Naive thymus-derived CD4-positive, alpha-beta T cell (primary cell): ENCODE measurements around the gene AADACL4. TPM values are rescaled to one million over a fixed set of nuclear protein-coding genes. Genes with fewer than 3 reads are reported as not detected.

ENCODE experiments used
- ATAC-seq: fragments of 150-1000 bp; cut with Tn5 transposase; 2 replicates; pipeline ENCODE4 v1.10.0; 2021; ENCODE audit warnings: mild to moderate bottlenecking, moderate library complexity
- CTCF ChIA-PET: fragments of 350-600 bp; sonication (Branson Sonifier 250); formaldehyde crosslinking; loops from one replicate; lab custom pipeline; 2021; ENCODE audit warnings: antibody characterized with exemption; lab: Charles Lee
- POLR2A ChIA-PET: fragments of 350-600 bp; sonication (Branson Sonifier 250); formaldehyde crosslinking; loops from one replicate; lab custom pipeline; 2021; ENCODE audit warnings: antibody characterized with exemption, inconsistent platforms; lab: Charles Lee
- DNase-seq, 9 donors: peaks; one replicate each; pipeline versions ENCODE4 v3.0.0 to v3.0.0-alpha.2; 2020 to 2022; ENCODE audit warnings: mixed read lengths in 1 of 9
- H3K27ac ChIP-seq: one replicate; pipeline ENCODE4 v1.7.0; 2013; ENCODE audit warnings: mild to moderate bottlenecking, low read depth, low read length, moderate library complexity
- H3K27me3 ChIP-seq, 2 donors: one replicate each; pipeline ENCODE4 v1.7.0; 2013; ENCODE audit warnings: low read length in 2 of 2, mild to moderate bottlenecking in 2 of 2, moderate library complexity in 2 of 2; ENCODE audit not compliant: control insufficient read depth in 2 of 2, insufficient read depth in 2 of 2
- H3K36me3 ChIP-seq, 3 experiments: 1 replicate in 2 of 3; 2 replicates in 1 of 3; pipeline ENCODE4 v1.7.0; 2013; ENCODE audit warnings: low read length in 3 of 3, mild to moderate bottlenecking in 3 of 3, moderate library complexity in 1 of 3; ENCODE audit not compliant: insufficient read depth in 3 of 3, control insufficient read depth in 2 of 3
- H3K4me1 ChIP-seq, 2 donors: one replicate each; pipeline ENCODE4 v1.7.0; 2013; ENCODE audit warnings: low read length in 2 of 2, mild to moderate bottlenecking in 2 of 2, moderate library complexity in 1 of 2; ENCODE audit not compliant: control insufficient read depth in 2 of 2, insufficient read depth in 2 of 2
- H3K4me3 ChIP-seq: 2 replicates; pipeline ENCODE4 v1.7.0; 2013; ENCODE audit warnings: mild to moderate bottlenecking, low read length
- H3K9me3 ChIP-seq, 3 experiments: 1 replicate in 2 of 3; 2 replicates in 1 of 3; pipeline ENCODE4 v1.7.0; 2013; ENCODE audit warnings: low read length in 3 of 3; ENCODE audit not compliant: control insufficient read depth in 2 of 3
- H3K27ac Mint-ChIP-seq, 9 donors: one replicate each; pipeline ENCODE4 v1.8.0; 2020 to 2022; ENCODE audit warnings: mixed read lengths in 9 of 9, mild to moderate bottlenecking in 8 of 9, moderate library complexity in 5 of 9, inconsistent platforms in 2 of 9
- H3K27me3 Mint-ChIP-seq, 5 donors: one replicate each; pipeline ENCODE4 v1.8.0; 2021 to 2022; ENCODE audit warnings: mixed read lengths in 5 of 5, mild to moderate bottlenecking in 1 of 5
- H3K36me3 Mint-ChIP-seq, 5 donors: one replicate each; pipeline ENCODE4 v1.8.0; 2020 to 2022; ENCODE audit warnings: mixed read lengths in 5 of 5, mild to moderate bottlenecking in 3 of 5, inconsistent platforms in 1 of 5
- H3K4me1 Mint-ChIP-seq, 7 donors: one replicate each; pipeline ENCODE4 v1.8.0; 2020 to 2022; ENCODE audit warnings: mixed read lengths in 7 of 7, mild to moderate bottlenecking in 3 of 7, inconsistent platforms in 1 of 7
- H3K4me3 Mint-ChIP-seq, 10 donors: one replicate each; pipeline ENCODE4 v1.8.0; 2020 to 2022; ENCODE audit warnings: mild to moderate bottlenecking in 10 of 10, mixed read lengths in 10 of 10, moderate library complexity in 6 of 10, inconsistent platforms in 2 of 10
- H3K9me3 Mint-ChIP-seq, 11 donors: one replicate each; pipeline ENCODE4 v1.8.0; 2020 to 2022; ENCODE audit warnings: mixed read lengths in 11 of 11, mild to moderate bottlenecking in 4 of 11, inconsistent platforms in 1 of 11, moderate library complexity in 1 of 11
- intact Hi-C, 2 donors: fragments of 100-400 bp; cut with micrococcal nuclease; formaldehyde crosslinking; loops; one replicate each; pipeline ENCODE4 v1.15.1; 2023
- polyA plus RNA-seq, 2 donors: library from polyadenylated mRNA; unstranded; fragments of 300-500 nt; fragmentation: Illumina TruSeq; gene quantifications; one replicate each; pipeline ENCODE4 v1.2.3, GENCODE V29; 2021
- total RNA-seq, 6 experiments: library from RNA in 5 of 6; stranded (reverse) in 5 of 6; gene quantifications; 1 replicate in 5 of 6; 2 replicates in 1 of 6; pipeline ENCODE4 v1.2.3 and lab custom pipeline; 2021 to 2026

Gene AADACL4
- total and polyA plus RNA-seq, 7 experiments from 2014 or later, result not detected

- DNase-seq, result no peak
- intact Hi-C loops, result no loop called here
- CTCF ChIA-PET, result no interaction called here
Measured at GRCh38 chr1:12625276-12625675, 18.6 kb upstream of the AADACL4 start.

DNA sequence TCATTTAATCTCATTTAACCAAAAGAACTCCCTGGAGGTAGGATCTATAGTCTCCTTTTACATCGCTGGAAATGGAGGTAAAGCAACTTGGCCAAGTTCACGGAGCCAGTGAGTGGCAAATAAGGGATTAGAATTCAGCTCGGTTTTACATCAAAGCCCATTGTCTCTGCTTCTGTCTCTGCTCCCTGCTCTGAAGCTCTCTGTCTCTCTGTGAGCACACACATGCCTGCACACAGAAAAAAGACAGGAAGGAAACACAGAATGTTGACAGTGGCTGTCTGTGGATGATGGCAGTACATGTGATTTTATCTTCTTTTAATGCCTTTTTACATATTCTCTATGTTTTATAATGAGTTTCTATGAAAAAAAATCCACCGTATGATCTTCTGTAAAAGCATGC lies 17.0 kb upstream of the AADACL4 start:
- Histone ChIP-seq H3K27ac (no peak overlapping the region), H3K27me3 (no peaks in the 10 kb centered on the region), H3K36me3 (no peaks in the 10 kb centered on the region), H3K9me3 (no peaks in the 10 kb centered on the region), H3K4me3 (no peak overlapping the region), H3K4me1 (peaks cover 0 to 10% of the 10 kb centered on the region in 2 donors)
- Mint-ChIP-seq H3K27ac (peak overlapping the region in 4 of 9 donors; percentile 25 to 72 (median 32)), H3K36me3 (no peaks in the 10 kb centered on the region), H3K27me3 (peaks cover 0 to 18% (median 0%) of the 10 kb centered on the region in 5 donors), H3K4me3 (peak overlapping the region in 4 of 10 donors; percentile 7 to 49 (median 38)), H3K9me3 (no peaks in the 10 kb centered on the region), H3K4me1 (peaks cover 6 to 17% (median 14%) of the 10 kb centered on the region in 7 donors)
- no peak for DNase-seq
- ChIA-PET CTCF (interaction anchor here (0.7 kb wide), 1 partner anchor 28 kb away, joined by 4 read pairs; no protein-coding TSS in a partner anchor), POLR2A (interaction anchor here (0.9 kb wide), 2 partner anchors 113 to 216 kb away, joined by 4 to 6 read pairs; no protein-coding TSS in a partner anchor)
- intact Hi-C loops, result no loop called here
- no peak for ATAC-seq

More at GRCh38 chr1:12625276-12625675, 18.6 kb upstream of the AADACL4 start:
- Mint-ChIP-seq H3K36me3 (no peaks in the 10 kb centered on the region), H3K4me1 (peaks cover 9 to 27% (median 21%) of the 10 kb centered on the region in 7 donors), H3K27ac (peak overlapping the region in 1 of 9 donors; percentile 7), H3K27me3 (peaks cover 0 to 18% (median 0%) of the 10 kb centered on the region in 5 donors), H3K4me3 (no peak overlapping the region), H3K9me3 (no peaks in the 10 kb centered on the region)
- Histone ChIP-seq H3K27me3 (no peaks in the 10 kb centered on the region), H3K27ac (no peak overlapping the region), H3K4me3 (no peak overlapping the region), H3K9me3 (no peaks in the 10 kb centered on the region), H3K36me3 (no peaks in the 10 kb centered on the region), H3K4me1 (peaks cover 10 to 15% of the 10 kb centered on the region in 2 donors)
- POLR2A ChIA-PET, result no interaction called here
- no peak for ATAC-seq

- intact Hi-C loops, result no loop called here
- no peaks in the 10 kb centered on the region for H3K9me3 Mint-ChIP-seq
- Histone ChIP-seq H3K9me3 (no peaks in the 10 kb centered on the region), H3K27ac (no peak overlapping the region), H3K36me3 (no peaks in the 10 kb centered on the region), H3K4me3 (no peak overlapping the region), H3K27me3 (no peaks in the 10 kb centered on the region), H3K4me1 (peaks cover 0 to 10% of the 10 kb centered on the region in 2 donors)
- peaks cover 0 to 17% (median 0%) of the 10 kb centered on the region in 5 donors for H3K27me3 Mint-ChIP-seq
- DNase-seq (no peak), ATAC-seq (no peak)
- peak overlapping the region in 3 of 10 donors; percentile 7 to 43 (median 33) for H3K4me3 Mint-ChIP-seq
- H3K4me1 Mint-ChIP-seq, result peaks cover 5 to 17% (median 16%) of the 10 kb centered on the region in 7 donors
- H3K36me3 Mint-ChIP-seq, result no peaks in the 10 kb centered on the region
- POLR2A ChIA-PET, result interaction anchor here (0.9 kb wide), 2 partner anchors 113 to 217 kb away, joined by 4 to 6 read pairs; no protein-coding TSS in a partner anchor
- H3K27ac Mint-ChIP-seq, result peak overlapping the region in 4 of 9 donors; percentile 15 to 72 (median 32)
- CTCF ChIA-PET, result no interaction called here
Measured at GRCh38 chr1:12627296-12627695, 16.6 kb upstream of the AADACL4 start.

DNA sequence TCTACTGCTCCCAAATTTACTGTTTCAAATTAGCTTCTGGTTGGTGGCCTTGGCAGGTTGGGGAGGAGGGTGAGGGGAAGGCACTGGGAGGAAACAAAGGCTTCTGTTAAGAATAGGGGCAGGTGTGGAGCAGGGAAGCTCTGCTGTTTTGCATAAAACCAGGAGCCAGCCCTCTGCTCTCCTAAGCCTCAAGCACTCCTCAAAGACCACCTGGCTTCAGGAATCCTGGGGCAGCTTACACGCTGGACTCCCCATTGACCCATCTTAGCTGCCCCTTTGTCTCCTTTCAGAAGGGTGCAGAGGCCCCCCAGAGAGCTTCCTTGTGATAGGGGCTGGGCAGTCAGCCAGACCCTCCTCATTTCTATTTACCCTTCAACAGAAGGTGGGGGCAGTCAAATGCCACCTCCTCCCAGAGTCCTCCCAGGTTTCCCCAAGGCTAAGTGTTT lies 14.4 kb upstream of the AADACL4 start:
- no peak overlapping the region for H3K4me3 ChIP-seq
- Mint-ChIP-seq H3K9me3 (no peaks in the 10 kb centered on the region), H3K4me3 (no peak overlapping the region), H3K27me3 (peaks cover 0 to 15% (median 0%) of the 10 kb centered on the region in 5 donors), H3K4me1 (peaks cover 12 to 27% (median 22%) of the 10 kb centered on the region in 7 donors), H3K27ac (no peak overlapping the region), H3K36me3 (no peaks in the 10 kb centered on the region)
- DNase-seq, result no peak
- ATAC-seq, result no peak
- intact Hi-C loops, result no loop called here
- H3K27me3 ChIP-seq, result no peaks in the 10 kb centered on the region
- POLR2A ChIA-PET, result no interaction called here
- no peaks in the 10 kb centered on the region for H3K9me3 ChIP-seq
- CTCF ChIA-PET, result interaction anchor here (0.6 to 0.8 kb wide), 2 partner anchors 9 to 357 kb away, joined by 3 to 5 read pairs; no protein-coding TSS in a partner anchor
- H3K4me1 ChIP-seq, result peaks cover 0 to 10% of the 10 kb centered on the region in 2 donors
- H3K27ac ChIP-seq, result no peak overlapping the region
- H3K36me3 ChIP-seq, result no peaks in the 10 kb centered on the region

GRCh38 chr1:12629985-12630760 lies 13.7 kb upstream of the AADACL4 start:
- H3K27me3 Mint-ChIP-seq, result peaks cover 0 to 13% (median 0%) of the 10 kb centered on the region in 5 donors
- peaks cover 12 to 27% (median 25%) of the 10 kb centered on the region in 7 donors for H3K4me1 Mint-ChIP-seq
- DNase-seq (no peak), ATAC-seq (no peak)
- no peaks in the 10 kb centered on the region for H3K27me3 ChIP-seq
- H3K27ac Mint-ChIP-seq, result no peak overlapping the region
- ChIA-PET POLR2A (no interaction called here), CTCF (interaction anchor here (0.6 to 0.8 kb wide), 3 partner anchors 9 to 358 kb away, joined by 3 to 5 read pairs (median 3); no protein-coding TSS in a partner anchor)
- no peak overlapping the region for H3K27ac ChIP-seq
- H3K36me3 Mint-ChIP-seq, result no peaks in the 10 kb centered on the region
- no peak overlapping the region for H3K4me3 ChIP-seq
- H3K9me3 ChIP-seq, result no peaks in the 10 kb centered on the region
- peaks cover 0 to 10% of the 10 kb centered on the region in 2 donors for H3K4me1 ChIP-seq
- H3K9me3 Mint-ChIP-seq, result no peaks in the 10 kb centered on the region
- no peaks in the 10 kb centered on the region for H3K36me3 ChIP-seq
- H3K4me3 Mint-ChIP-seq, result no peak overlapping the region
- intact Hi-C loops, result no loop called here

- H3K4me3 ChIP-seq, result no peak overlapping the region
- ChIA-PET CTCF (interaction anchor here (0.6 to 0.8 kb wide), 2 partner anchors 28 to 308 kb away, joined by 3 read pairs; no protein-coding TSS in a partner anchor), POLR2A (interaction anchor here (0.6 kb wide), 1 partner anchor 9 kb away, joined by 3 read pairs; no protein-coding TSS in a partner anchor)
- DNase-seq (no peak), ATAC-seq (no peak)
- no peaks in the 10 kb centered on the region for H3K27me3 ChIP-seq
- H3K36me3 ChIP-seq, result no peaks in the 10 kb centered on the region
- H3K4me1 ChIP-seq, result peaks cover 0 to 10% of the 10 kb centered on the region in 2 donors
- no peak overlapping the region for H3K27ac ChIP-seq
- H3K9me3 ChIP-seq, result no peaks in the 10 kb centered on the region
- peaks cover 12 to 28% (median 25%) of the 10 kb centered on the region in 7 donors for H3K4me1 Mint-ChIP-seq
- H3K9me3 Mint-ChIP-seq, result no peaks in the 10 kb centered on the region
- peaks cover 0 to 9% (median 0%) of the 10 kb centered on the region in 5 donors for H3K27me3 Mint-ChIP-seq
- H3K36me3 Mint-ChIP-seq, result no peaks in the 10 kb centered on the region
- no peak overlapping the region for H3K27ac Mint-ChIP-seq
- H3K4me3 Mint-ChIP-seq, result no peak overlapping the region
- intact Hi-C loops, result no loop called here
Measured at GRCh38 chr1:12630946-12631530, 12.8 kb upstream of the AADACL4 start.
